Psoas muscle (tissue), 8 donors: Measurements from ENCODE around the gene BST1. TPM values are rescaled to one million over a fixed set of nuclear protein-coding genes. Genes with fewer than 3 reads are reported as not detected.
"Not testable (repeated sequence)": the region's sequence is repeated elsewhere in the genome, so short reads cannot be mapped to it uniquely, and the experiment has no call there.

Source experiments
- ATAC-seq, 4 donors: fragments of 200-7000 bp; cut with Tn5 transposase; one replicate each; pipeline ENCODE4 v1.9.1; 2020; ENCODE audit warnings: moderate library complexity in 3 of 4, mild to moderate bottlenecking in 2 of 4
- DNase-seq, 2 donors: peaks; one replicate each; pipeline ENCODE4 v3.0.0-alpha.2; 2020
- H3K27ac ChIP-seq: fragments of 200-600 bp; one replicate; pipeline ENCODE4 v1.8.0; 2022
- H3K27me3 ChIP-seq, 3 donors: fragments of 200-600 bp in 1 of 3; one replicate each; pipeline versions ENCODE4 v1.6.1 to v1.8.0; 2013 to 2022; ENCODE audit warnings: low read length in 2 of 3, mild to moderate bottlenecking in 2 of 3, moderate library complexity in 1 of 3; ENCODE audit not compliant: insufficient read depth in 3 of 3
- H3K36me3 ChIP-seq, 2 donors: fragments of 200-600 bp in 1 of 2; one replicate each; pipeline versions ENCODE4 v1.6.1 to v1.8.0; 2013 to 2022; ENCODE audit warnings: low read depth in 1 of 2, mild to moderate bottlenecking in 1 of 2, moderate library complexity in 1 of 2; ENCODE audit not compliant: insufficient read depth in 1 of 2
- H3K4me1 ChIP-seq: fragments of 200-600 bp; one replicate; pipeline ENCODE4 v1.8.0; 2022
- H3K4me3 ChIP-seq: fragments of 200-600 bp; one replicate; pipeline ENCODE4 v1.8.0; 2022; ENCODE audit warnings: mild to moderate bottlenecking
- H3K9me3 ChIP-seq: fragments of 200-600 bp; one replicate; pipeline ENCODE4 v1.8.0; 2022
- WGBS, 3 donors: extraction: QIAGEN DNeasy Blood & Tissue Kit; methylation state at CpG; one replicate each; pipeline versions ENCODE4 v1.1.6 to v1.1.7; 2013; 5-methylcytosine and 5-hydroxymethylcytosine counted together
- intact Hi-C, 2 donors: fragments of 100-400 bp; cut with DNase I; formaldehyde crosslinking; loops; one replicate each; pipeline versions ENCODE4 v1.11.0 to v1.14.2; 2022
- polyA plus RNA-seq, 3 donors: library from polyadenylated mRNA; stranded (reverse); fragments of 200-250 nt; gene quantifications; one replicate each; pipeline ENCODE4 v1.2.3, GENCODE V29; 2013
- total RNA-seq, 4 donors: library from RNA; stranded (reverse); fragmentation: NEBNext Ultra II Directional in 2 of 4; extraction: Animal tissue kit (Norgen Biotek cat#: 25700) in 2 of 4; gene quantifications; one replicate each; pipeline versions ENCODE4 v1.2.1 to v1.2.4, GENCODE V29; 2021 to 2023
- TF ChIP-seq, protein P1 (sequence below): fragments of 200-600 bp; IDR thresholded peaks from one replicate; pipeline ENCODE4 v1.8.0; 2022; ENCODE audit warnings: antibody characterized with exemption
- donor health status: healthy with polysubstance abuse.
- donor health status: DM: no; HTN: no; CAD: no; lungs with moderate emphysema.
- donor health status: Bipolar disorder and iron deficiency.
- donor health status: healthy.
- donor health status: DM: yes; HTN: yes; CAD: no.
- donor health status: DM: no; HTN: no; CAD: no.
- donor health status: DM: no; HTN: no; CAD: no.
- donor health status: DM: yes; HTN: yes; CAD: no.

Gene BST1
- total and polyA plus RNA-seq, 7 donors, result 0.98 to 2.1 (median 1.3) TPM

DNA sequence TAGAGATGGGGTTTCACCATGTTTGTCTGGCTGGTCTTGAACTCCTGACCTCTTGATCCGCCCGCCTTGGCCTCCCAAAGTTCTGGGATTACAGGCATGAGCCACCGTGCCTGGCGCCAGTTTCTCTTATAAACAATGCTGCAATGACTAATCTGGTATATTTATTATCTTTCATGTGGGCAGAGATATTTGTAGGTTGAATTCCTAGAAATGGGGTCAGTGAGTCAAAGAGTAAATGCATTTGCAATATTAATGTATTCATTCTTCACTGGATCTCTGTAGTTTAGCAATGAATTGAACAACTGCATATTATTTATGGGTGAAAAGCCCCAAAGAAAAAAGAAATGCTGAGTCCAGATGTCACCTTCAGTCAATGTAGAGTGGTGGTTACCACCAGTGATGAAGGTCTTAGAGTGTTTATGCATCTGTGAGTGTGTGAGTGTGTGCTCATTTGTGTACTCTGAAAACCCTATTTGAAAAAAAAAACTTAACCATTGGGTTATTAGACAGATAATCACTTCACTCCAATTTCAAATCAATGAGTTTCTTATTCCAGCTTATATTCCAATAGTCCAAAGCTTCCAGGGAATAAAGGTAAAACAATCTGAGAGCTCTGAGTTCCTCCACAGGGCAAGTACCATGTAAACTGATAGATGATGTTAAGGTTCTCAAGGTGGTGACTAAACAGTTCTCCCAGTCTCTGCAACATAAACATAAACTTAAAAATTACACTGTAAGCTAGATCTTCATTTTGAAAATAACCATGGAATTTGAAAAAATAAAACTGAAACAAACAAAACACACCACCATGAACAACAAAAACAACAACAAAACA is 52.7 kb downstream of the BST1 start:
- H3K36me3 ChIP-seq, result no peaks in the 10 kb centered on the region
- no peaks in the 10 kb centered on the region for H3K27me3 ChIP-seq
- TF ChIP-seq, protein P1, sequence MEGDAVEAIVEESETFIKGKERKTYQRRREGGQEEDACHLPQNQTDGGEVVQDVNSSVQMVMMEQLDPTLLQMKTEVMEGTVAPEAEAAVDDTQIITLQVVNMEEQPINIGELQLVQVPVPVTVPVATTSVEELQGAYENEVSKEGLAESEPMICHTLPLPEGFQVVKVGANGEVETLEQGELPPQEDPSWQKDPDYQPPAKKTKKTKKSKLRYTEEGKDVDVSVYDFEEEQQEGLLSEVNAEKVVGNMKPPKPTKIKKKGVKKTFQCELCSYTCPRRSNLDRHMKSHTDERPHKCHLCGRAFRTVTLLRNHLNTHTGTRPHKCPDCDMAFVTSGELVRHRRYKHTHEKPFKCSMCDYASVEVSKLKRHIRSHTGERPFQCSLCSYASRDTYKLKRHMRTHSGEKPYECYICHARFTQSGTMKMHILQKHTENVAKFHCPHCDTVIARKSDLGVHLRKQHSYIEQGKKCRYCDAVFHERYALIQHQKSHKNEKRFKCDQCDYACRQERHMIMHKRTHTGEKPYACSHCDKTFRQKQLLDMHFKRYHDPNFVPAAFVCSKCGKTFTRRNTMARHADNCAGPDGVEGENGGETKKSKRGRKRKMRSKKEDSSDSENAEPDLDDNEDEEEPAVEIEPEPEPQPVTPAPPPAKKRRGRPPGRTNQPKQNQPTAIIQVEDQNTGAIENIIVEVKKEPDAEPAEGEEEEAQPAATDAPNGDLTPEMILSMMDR, result no peak
- no peak overlapping the region for H3K4me3 ChIP-seq
- intact Hi-C loops, result no loop called here
- ATAC-seq (no peak), DNase-seq (no peak)
- H3K27ac ChIP-seq, result no peak overlapping the region
- no peaks in the 10 kb centered on the region for H3K4me1 ChIP-seq
- WGBS, 3 donors, result 81 to 85% (median 83%) methylated on average over 4 of the region's 4 CpGs
- H3K9me3 ChIP-seq, result no peaks in the 10 kb centered on the region

DNA sequence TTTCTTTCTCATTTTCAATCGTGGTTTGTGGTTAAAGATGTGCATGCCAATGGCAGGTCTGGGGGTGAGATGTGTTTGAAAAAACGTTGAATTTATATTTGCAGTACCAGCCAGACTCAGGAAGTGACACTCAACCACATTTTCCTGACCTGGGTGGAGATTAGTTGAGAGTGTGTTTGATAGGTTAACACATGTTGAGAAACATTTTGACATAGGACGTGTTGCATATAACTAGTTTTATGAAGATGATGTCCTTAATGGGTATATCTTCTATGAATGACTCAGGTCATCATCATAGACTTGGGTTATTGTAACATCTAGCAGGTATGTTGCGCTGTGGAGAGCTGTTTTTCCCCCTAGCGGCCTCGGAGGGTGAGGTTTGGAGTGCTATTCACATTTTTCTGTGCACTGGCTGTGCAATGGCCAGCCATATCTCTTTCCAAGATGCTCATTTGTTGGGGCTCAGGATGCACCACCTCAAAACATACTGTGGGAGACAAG is 53.5 kb downstream of the BST1 start:
- intact Hi-C loops, result no loop called here
- WGBS, 3 donors, result 74 to 80% (median 74%) methylated on average over 6 of the region's 6 CpGs
- Histone ChIP-seq H3K36me3 (no peaks in the 10 kb centered on the region), H3K9me3 (no peaks in the 10 kb centered on the region), H3K4me1 (no peaks in the 10 kb centered on the region), H3K4me3 (no peak overlapping the region), H3K27ac (no peak overlapping the region), H3K27me3 (no peaks in the 10 kb centered on the region)
- TF ChIP-seq, protein P1, result no peak
- no peak for DNase-seq
- no peak for ATAC-seq

DNA sequence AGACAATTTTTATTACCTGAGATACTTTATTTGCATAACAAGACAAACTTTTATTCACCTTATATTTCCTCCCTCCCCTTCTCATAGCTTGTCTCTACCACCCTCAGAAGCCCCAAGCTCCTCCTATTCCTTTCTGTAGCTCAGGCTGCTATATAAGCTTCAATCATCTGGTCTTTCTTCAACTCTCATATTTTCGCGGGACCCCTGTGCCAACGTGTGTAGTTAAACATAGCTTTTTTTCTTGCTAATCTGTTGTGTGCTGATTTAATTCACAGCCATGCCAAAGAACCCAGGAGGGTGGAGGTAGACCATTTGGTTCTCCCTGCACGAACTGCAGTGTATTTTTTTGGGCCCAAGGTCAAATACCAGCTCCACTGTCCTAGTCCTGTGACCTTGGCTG is 54.2 kb downstream of the BST1 start:
- Histone ChIP-seq H3K9me3 (no peaks in the 10 kb centered on the region), H3K27me3 (no peaks in the 10 kb centered on the region), H3K4me3 (no peak overlapping the region), H3K27ac (no peak overlapping the region), H3K36me3 (no peaks in the 10 kb centered on the region), H3K4me1 (no peaks in the 10 kb centered on the region)
- no peak for ATAC-seq
- TF ChIP-seq, protein P1, result no peak
- 59 to 65% (median 62%) methylated on average over 4 of the region's 4 CpGs for WGBS, 3 donors
- intact Hi-C loops, result no loop called here
- DNase-seq, result no peak

DNA sequence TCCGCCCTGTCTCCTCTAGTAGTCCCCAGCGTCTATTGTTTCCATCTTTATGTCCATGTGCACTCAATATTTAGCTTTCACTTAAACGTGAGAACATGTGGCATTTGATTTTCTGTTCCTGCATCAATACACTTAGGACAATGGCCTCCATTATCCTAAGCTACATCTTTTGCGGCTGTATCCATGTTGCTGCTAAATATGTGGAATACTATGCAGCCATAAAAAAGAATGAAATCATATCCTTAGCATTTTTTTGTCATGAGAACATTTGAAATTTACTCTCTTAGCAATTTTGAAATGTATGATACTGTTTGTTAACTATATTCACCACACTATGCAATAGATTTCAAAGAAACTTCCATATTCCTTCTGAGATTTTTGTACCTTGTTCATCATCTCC is 55.4 kb downstream of the BST1 start:
- H3K27ac ChIP-seq, result no peak overlapping the region
- H3K9me3 ChIP-seq, result no peaks in the 10 kb centered on the region
- intact Hi-C loops, result no loop called here
- WGBS, 3 donors, result 92 to 93% (median 93%) methylated on average over 4 of the region's 4 CpGs
- no peak overlapping the region for H3K4me3 ChIP-seq
- TF ChIP-seq, protein P1, result no peak
- no peak for ATAC-seq
- H3K27me3 ChIP-seq, result no peaks in the 10 kb centered on the region
- no peaks in the 10 kb centered on the region for H3K4me1 ChIP-seq
- DNase-seq, result no peak
- H3K36me3 ChIP-seq, result no peaks in the 10 kb centered on the region

DNA sequence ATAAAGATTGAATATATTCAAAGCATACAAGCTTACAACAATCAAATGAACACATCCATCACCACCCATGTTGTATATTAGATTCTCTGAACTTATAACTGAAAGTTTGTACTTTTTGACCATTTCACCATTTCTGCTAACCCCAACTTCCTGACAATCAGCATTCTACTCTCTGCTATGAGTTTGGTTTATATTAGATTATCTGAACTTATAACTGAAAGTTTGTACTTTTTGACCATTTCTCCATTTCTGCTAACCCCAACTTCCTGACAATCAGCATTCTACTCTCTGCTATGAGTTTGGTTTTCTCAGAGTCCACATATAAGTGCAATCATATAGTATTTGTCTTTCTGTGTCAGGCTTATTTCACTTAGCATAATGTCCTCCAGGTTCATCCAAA is 59.6 kb downstream of the BST1 start:
- ATAC-seq, intact Hi-C loops, H3K27me3 ChIP-seq, H3K9me3 ChIP-seq, H3K36me3 ChIP-seq, H3K4me3 ChIP-seq, H3K27ac ChIP-seq, H3K4me1 ChIP-seq, DNase-seq: not testable (repeated sequence)
